ENCODE results near the gene P2RX2.

P2RX2 gene

GRCh38 chr12:132582582-132583410, 35.8 kb upstream of the P2RX2 start:
- TF ChIP-seq, protein P1, sequence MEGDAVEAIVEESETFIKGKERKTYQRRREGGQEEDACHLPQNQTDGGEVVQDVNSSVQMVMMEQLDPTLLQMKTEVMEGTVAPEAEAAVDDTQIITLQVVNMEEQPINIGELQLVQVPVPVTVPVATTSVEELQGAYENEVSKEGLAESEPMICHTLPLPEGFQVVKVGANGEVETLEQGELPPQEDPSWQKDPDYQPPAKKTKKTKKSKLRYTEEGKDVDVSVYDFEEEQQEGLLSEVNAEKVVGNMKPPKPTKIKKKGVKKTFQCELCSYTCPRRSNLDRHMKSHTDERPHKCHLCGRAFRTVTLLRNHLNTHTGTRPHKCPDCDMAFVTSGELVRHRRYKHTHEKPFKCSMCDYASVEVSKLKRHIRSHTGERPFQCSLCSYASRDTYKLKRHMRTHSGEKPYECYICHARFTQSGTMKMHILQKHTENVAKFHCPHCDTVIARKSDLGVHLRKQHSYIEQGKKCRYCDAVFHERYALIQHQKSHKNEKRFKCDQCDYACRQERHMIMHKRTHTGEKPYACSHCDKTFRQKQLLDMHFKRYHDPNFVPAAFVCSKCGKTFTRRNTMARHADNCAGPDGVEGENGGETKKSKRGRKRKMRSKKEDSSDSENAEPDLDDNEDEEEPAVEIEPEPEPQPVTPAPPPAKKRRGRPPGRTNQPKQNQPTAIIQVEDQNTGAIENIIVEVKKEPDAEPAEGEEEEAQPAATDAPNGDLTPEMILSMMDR (IDR thresholded peaks at IDR 0.05; ENCODE audit: low read depth, low read length, missing control alignments): no peak
- DNase-seq (ENCODE audit: low read depth): no peak
- H3K4me3 ChIP-seq (ENCODE audit: low read depth, low read length): no peak overlapping the region

- no peak overlapping the region for H3K4me3 ChIP-seq (ENCODE audit: low read depth, low read length)
- TF ChIP-seq, protein P1 (IDR thresholded peaks at IDR 0.05; ENCODE audit: low read depth, low read length, missing control alignments): no peak
These were observed 35.2 kb upstream of the P2RX2 start for GRCh38 chr12:132583411-132583710.

GRCh38 chr12:132583736-132584135, 34.8 kb upstream of the P2RX2 start:
- DNase-seq (ENCODE audit: low read depth): no peak
- H3K4me3 ChIP-seq (ENCODE audit: low read depth, low read length): no peak overlapping the region
- TF ChIP-seq, protein P1 (IDR thresholded peaks at IDR 0.05; ENCODE audit: low read depth, low read length, missing control alignments): no peak

More at GRCh38 chr12:132583411-132583710, 35.2 kb upstream of the P2RX2 start:
- DNase-seq (ENCODE audit: low read depth): no peak

GRCh38 chr12:132584429-132584828, 34.1 kb upstream of the P2RX2 start:
- TF ChIP-seq, protein P1 (IDR thresholded peaks at IDR 0.05; ENCODE audit: low read depth, low read length, missing control alignments): no peak
- no peak for DNase-seq (ENCODE audit: low read depth)
- H3K4me3 ChIP-seq (ENCODE audit: low read depth, low read length): no peak overlapping the region

- H3K4me3 ChIP-seq (ENCODE audit: low read depth, low read length): no peak overlapping the region
- no peak for DNase-seq (ENCODE audit: low read depth)
- TF ChIP-seq, protein P1 (IDR thresholded peaks at IDR 0.05; ENCODE audit: low read depth, low read length, missing control alignments): no peak
These were observed 33.4 kb upstream of the P2RX2 start for GRCh38 chr12:132585177-132585576.

DNA sequence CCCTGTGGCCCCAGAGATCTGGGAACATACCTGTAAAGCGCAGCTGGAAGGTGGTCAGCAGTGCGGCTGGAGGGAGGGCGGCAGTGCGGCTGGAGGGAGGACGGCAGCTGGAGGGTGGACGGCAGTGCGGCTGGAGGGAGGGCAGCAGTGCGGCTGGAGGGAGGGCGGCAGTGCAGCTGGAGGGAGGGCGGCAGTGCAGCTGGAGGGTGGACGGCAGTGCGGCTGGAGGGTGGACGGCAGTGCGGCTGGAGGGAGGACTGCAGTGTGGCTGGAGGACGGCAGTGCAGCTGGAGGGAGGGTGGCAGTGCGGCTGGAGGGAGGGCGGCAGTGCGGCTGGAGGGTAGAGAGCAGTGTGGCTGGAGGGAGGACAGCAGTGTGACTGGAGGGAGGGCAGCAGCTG, 31.6 kb upstream of the P2RX2 start:
- TF ChIP-seq, protein P1 (IDR thresholded peaks at IDR 0.05; ENCODE audit: low read depth, low read length, missing control alignments): no peak
- no peak overlapping the region for H3K4me3 ChIP-seq (ENCODE audit: low read depth, low read length)
- DNase-seq (ENCODE audit: low read depth): no peak

DNA sequence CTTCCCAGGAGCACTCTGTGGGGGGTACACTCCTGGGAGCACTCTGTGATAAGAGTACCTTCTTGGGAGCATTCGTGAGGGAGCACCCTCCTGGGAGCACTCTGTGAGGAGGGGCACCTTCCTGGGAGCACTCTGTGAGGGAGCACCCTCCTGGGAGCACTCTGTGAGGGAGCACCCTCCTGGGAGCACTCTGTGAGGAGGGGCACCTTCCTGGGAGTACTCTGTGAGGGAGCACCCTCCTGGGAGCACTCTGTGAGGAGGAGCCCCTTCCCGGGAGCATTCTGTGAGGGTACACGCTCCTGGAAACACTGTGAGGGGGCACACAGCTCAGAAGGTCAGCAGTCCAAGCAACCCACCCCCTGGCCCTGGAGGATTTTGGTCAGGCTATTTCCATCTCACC, 30.8 kb upstream of the P2RX2 start:
- H3K4me3 ChIP-seq (ENCODE audit: low read depth, low read length): no peak overlapping the region
- TF ChIP-seq, protein P1 (IDR thresholded peaks at IDR 0.05; ENCODE audit: low read depth, low read length, missing control alignments): no peak
- no peak for DNase-seq (ENCODE audit: low read depth)
